Stimulated activated CD4-positive, alpha-beta T cell treated with anti-CD3 and anti-CD28 coated beads, Interleukin-15, amount 100 ng/mL, for 48 hours (primary cell): ENCODE data around the gene CPED1.
"Not testable (repeated sequence)": the region's sequence is repeated elsewhere in the genome, so short reads cannot be mapped to it uniquely, and the experiment has no call there.

ENCODE experiments used
- DNase-seq, 2 donors: peaks; one replicate each; pipeline ENCODE4 v3.0.0-alpha.2; 2020; ENCODE audit warnings: low read depth in 2 of 2

The CPED1 gene

DNA sequence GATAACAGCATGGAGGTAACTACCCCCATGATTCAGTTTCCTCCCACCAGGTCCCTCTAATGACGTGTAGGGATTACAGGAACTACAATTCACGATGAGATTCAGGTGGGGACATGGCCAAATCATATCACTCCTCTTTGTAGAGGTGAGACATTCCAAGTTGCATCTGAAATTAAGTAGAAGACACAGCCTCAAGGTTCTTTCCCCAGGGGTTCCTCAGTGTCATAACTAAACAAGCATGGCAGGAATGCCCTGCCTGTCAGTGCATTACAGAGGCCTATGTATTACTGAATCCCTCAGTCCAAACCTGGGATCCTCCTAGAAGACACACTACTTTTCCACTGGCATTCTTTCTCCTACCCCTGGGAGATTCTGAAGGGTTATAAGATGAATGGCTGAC, 297.7 kb downstream of the CPED1 start:
- DNase-seq = no peak

DNA sequence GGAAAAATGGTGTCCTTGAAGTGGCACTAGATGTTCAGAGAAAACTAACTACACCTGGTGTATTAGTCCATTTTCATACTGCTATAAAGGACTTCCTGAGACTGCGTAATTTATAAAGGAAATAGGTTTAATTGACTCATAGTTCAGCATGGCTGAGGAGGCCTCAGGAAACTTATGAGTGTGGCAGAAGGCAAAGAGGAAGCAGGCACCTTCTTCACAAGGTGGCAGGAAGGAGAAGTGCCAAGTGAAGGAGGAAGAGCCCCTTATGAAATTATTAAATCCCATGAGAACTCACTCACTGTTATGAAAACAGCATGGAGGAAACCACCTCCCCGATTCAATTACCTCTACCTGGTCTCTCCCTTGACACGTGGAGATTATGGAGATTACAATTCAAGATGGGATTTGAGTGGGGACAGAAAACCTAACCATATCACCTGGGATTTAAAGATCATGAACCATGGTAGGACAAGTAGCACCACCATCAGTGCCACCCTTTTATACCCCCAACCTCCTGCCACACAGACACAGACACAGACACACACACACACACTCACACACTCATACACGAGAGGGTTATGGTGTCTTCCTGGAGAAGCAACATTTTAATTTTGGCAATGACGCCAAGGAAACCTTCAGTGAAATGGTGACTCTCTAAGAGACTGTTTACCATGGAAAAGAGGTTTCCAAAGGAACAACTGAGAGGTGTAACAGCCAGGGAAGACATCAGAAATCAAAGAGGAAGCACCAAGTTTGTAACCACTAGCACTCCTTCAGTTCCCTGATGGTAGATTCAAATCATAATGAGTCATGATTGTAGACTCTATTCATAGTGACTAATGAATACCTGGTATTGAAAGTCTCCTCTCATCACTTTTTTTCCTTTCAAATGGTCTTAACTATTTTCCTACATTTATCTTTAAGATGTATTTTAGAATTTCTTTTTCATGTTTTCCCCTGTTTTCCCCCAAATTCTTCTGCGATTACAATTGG, 298.5 kb downstream of the CPED1 start:
- DNase-seq = no peak

DNA sequence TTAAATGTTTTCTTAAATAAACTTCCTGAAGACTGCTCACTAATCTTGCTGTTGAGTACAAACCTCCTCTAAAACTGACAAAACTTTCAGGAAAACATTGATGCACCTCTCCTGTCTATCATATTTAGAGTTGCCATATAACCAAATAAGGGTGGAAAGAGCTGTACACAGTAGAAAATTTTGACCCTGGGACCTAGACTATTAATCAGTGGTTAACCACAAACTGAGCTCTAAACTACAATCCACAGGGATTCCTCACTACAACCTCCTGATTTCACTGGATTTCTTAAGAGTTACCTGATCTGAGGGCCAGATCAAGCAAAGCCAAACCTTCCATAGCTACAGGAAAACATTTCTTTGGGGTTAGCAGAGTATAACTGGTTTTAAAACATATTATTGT, 300.4 kb downstream of the CPED1 start:
- DNase-seq = no peak

DNA sequence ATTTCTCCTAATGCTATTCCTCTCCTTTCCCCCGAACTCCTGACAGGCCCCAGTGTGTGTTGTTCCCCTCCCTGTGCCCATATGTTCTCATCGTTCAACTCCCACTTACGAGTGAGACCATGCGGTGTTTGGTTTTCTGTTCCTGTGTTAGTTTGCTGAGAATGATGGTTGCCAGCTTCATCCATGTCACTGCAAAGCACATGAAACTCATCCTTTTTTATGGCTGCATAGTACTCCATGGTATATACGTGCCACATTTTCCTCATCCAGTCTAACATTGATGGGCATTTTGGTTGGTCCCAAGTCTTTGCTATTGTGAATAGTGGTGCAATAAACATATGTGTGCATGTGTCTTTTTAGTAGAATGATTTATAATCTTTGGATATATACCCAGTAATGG, 301.4 kb downstream of the CPED1 start:
- not testable (repeated sequence) for DNase-seq

DNA sequence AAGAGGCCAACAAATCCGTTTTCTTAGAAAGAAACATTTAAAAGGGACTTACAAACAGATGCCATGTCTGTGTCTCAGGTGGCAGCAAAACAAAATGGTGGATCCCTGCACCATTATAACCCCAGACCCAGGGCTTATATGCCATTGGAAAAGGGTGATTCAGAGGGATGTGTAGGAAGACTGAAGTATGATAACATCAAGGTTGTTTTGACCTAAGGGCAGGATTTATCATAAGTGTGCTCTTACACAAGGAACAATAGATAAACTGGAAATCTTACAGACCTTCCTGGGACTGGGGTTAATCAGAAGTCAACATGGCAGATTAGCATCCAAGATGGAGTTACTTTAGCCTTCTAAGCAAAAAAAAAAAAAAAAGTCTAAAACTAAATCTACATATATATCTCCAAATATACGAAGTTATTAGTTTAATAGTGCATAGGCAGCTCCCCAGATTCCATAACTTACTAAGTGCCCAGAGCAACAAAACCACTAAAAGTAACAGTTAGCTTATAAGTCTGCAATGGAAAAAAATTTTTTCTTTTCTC, 306.0 kb downstream of the CPED1 start:
- DNase-seq = no peak

DNA sequence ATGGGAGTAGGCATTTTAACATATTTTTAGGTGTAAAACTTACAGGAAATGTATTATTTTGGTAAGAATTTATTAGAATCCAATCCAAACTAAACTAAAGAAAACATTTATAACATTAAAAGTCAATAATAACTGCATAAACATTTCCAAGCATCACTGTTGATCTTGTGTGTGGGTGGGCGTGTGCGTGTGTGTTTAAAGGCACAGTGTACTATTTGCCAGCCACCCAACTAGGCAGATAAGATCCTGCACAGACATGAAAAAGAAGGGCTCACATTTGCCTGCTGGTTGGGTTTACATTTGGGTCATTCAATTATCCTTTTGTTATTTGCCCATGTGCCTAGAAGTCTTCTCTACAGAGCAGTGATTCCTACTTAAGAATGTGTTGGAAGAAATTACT, 309.3 kb downstream of the CPED1 start:
- DNase-seq = no peak

DNA sequence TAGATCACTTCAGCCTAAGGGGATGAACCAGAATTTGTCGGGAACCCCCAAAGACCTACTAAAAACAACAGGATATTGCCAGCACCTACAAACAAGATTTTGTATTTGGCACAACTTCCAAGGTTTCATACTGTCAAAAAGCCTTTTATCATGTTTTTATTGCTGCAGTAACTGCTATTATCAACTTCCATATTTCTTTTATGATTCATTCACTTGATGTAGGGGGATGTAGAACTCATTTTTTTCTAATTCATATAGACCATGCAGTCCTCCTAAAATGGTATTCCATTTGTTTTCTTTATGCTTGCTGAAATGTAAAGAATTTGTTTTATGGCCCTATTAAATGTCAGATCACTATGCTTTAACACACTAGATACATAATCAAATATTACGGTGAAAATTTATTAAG, 310.3 kb downstream of the CPED1 start:
- DNase-seq = no peak

DNA sequence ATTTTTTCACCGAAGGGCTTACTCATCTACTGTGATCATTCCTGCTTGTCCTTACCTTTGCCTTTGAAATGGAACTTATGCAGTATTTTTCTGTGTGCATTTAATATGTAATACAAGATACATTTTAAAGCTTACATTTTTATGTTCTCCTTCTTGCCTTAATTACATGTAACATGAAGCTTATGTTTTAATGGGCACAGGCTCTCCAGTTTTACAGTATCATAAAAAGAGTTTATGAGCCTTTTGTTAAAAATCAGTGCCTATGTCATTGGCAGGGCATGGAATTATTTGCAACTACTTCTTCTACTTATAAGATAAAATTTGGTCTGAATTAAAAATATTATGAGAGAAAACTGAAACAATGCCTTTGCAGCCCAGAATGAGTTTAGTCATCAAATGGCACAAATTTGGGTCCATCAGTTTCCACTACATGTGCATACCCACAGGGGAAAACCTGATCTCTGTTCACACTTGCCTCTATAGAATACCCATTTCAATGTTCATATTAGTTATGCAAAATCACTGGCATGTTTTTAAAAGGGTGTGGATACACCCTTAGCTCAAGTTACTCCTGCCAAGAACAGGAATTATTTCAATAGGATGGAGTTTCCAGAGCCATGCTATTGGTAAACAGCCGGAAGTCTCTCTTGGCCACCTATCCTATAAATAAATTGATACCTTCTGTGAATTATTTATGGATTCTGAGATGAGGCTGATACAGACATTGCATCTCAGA, 312.3 kb downstream of the CPED1 start:
- DNase-seq = no peak

DNA sequence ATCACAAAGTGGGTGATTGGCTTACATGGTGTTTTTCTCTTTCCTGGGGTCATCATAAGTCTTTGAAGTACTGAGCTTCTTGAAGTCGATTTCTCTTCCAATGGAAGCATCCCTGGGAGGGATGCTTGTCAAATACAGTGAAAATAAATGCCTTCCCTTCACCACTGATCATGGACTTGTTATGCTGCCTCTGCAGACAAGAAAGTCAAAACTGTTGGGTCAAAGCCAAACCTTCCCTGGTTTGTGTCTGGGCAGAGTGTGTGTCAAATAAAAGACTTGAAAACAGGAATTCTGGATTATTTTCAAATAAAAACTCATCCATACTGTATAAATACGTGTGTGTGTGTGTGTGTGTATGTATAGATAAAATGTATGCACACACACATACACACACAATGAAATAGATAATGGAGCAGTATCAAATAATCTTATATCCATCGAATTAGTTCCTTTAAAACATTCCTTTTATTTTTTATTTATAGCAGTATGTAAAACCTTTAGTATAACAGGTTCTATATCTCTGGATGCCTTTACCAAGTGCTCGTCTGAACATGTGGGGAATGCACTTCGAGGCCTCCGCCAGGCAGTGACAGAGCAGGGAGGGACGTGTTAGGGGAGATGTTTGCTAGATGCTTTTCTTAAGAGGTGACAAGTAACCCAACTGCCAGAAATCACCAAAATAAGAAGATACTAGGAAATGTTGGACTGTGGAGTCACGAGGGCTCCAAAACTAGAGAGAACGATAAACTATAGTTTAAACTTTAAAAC, 313.1 kb downstream of the CPED1 start:
- no peak for DNase-seq

DNA sequence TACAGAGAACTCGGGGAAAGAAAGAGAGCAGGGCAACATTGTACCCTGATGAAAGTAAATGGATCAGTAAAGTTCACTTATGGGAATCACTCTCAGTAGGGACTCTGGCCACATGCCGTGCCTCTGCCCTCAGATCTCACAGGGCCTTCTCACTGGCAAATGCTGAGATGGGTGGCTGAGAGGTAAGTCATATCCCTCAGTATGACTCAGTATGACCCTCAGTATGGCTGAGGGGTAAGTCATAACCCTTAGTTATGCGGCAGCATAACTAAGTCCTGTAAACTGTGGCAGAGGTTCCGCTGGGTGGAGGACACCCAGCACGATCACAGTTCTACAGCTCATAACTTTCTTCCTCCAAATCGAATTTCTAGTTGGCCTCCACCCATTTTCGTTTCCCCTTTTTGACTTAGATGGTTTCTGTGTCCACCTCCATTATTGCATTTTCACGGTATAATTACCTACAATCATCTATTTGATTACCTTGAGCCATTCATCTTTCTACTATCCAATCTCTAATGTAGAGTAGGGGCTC, 313.8 kb downstream of the CPED1 start:
- no peak for DNase-seq

DNA sequence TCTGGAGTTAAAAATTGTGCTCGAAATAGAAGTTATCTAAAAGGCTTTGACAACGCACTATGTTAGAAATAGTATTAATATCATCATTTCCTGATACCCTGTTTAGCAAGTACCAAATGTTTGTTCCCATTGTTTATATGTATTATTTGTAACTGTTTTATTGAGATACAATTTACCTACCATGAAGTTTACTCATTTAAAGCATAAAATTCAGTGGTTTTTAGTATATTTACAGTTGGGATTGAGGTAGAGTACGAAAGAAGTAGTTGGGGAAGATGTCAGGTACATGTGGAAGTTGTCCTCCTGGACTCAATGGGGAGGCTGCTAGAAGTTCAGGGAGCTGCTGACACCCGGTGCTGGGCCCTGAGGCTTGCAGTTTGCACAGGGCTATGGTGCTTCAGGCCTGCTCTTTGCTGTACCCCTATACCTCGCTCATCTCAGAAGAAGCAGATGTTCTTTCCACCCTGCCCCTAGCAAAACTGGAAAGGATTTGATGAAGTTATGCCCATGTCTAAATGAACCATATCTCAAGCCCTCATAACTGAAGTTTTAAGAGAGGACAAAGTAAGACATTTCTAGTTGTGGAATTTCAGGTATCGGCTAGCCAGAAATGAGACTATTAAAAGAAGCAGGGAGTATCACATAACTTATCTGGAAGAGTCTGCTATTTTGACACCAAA, 315.1 kb downstream of the CPED1 start:
- DNase-seq = no peak

DNA sequence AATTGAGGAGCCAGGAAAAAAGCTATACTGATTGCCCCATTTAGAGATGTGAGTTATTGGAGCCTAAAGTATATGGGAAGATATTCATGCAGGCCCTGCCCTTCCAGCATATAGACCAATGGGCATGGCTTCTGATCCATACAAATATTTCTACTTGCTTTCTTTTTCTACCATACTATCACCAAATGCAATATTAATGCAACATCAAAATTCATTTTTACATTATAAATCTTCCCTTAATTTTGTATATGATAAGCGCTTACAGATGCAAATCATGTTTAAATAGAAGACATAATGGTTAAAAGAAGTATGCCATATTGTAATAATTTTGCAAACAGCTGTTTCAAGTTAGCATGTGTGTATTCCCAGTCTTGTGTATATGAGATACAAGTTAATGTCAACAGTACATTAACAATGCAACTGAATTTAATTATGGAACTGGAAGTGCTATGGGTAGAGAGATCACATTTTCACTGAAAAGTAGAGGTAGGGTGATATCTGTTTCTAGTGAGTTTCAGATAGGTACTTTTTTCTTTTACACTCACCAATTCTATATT, 315.7 kb downstream of the CPED1 start:
- DNase-seq = no peak

DNA sequence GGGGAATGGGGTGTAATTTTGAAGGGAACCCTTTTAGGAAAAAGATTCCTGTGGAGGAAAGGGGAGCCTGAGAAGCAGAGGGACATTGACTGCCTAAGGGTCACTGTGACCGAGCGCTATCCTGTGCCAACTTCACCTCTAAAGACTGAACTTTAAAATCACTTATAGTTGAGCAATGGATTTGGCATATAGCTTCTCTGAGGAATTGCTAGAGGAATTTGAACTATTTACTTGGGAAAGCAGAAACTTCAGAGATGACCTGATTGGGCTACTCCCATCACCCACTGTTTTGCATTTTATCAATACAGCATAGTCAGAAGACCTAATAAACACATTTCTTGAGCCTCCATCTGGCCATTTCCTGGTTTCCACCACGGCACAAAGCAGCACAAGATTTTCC, 316.6 kb downstream of the CPED1 start:
- DNase-seq = no peak

DNA sequence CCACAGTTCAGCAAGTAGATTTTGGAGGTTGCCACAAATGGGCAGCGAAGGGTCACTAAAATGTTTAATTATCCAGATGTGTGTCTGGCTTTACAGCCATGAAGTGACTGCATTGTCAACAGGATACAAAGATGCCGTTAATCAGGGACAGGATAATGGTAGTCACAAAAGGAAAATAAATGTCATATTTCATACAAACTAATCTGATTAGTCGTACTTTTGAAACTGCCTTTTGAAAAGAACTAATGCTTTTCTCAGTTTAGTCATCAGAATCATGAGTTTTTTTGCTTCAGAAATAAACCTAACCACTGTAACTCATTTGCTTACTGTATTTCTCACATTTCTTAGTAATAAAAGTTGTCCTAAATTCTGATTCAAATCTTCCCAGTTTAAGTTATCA, 318.1 kb downstream of the CPED1 start:
- DNase-seq = no peak

DNA sequence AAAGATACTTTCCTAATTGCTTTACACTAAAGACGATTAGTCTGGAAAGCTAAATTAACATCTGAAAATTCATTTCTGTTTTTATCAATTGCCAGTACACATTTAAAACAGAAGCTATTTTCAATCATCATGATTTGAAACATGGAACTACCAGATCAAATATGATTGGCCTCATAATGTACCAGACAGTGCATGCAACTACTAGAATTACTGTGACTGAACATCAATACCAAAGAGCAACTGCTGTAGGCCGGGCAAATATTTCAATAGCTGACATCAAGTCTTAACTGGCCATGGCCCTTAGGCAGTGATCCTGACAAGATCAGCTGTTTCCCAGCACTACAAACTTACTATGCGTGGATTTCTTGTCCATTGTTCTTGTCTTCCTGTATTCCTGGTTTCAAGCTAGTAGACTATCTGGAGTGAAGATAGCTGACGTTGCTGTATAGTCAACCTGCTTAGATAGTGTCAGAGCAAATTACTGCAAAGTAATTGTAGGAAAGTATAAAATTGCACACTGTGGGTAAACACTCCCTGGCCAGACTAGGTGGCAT, 318.6 kb downstream of the CPED1 start:
- no peak for DNase-seq

DNA sequence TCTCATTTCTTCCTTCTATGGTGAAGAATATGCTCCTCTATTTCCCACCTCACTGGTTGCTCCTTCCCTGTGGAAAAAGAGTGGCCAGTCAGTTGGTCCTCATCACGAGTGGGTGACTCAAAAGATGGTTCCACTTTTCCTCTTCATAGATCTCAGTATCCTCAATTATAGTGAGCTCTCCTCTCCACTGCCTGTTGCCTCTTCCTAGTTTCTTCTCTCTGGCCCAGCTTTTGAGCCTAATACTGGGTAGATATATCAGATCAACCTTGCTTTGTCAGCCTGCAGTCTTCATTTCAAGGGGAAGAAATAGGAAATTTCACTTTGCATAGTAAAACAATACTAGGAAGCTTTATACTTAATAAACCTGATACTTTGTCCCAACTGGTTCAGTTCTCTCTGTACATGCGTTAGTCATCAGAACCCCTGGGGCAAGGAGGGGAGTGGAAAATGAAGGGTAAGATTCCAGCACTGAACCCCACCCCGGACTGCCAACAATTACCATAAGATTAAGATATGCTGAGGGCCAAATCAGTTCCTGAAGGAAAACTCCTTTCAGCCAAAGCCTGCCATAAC, 324.8 kb downstream of the CPED1 start:
- DNase-seq = no peak

DNA sequence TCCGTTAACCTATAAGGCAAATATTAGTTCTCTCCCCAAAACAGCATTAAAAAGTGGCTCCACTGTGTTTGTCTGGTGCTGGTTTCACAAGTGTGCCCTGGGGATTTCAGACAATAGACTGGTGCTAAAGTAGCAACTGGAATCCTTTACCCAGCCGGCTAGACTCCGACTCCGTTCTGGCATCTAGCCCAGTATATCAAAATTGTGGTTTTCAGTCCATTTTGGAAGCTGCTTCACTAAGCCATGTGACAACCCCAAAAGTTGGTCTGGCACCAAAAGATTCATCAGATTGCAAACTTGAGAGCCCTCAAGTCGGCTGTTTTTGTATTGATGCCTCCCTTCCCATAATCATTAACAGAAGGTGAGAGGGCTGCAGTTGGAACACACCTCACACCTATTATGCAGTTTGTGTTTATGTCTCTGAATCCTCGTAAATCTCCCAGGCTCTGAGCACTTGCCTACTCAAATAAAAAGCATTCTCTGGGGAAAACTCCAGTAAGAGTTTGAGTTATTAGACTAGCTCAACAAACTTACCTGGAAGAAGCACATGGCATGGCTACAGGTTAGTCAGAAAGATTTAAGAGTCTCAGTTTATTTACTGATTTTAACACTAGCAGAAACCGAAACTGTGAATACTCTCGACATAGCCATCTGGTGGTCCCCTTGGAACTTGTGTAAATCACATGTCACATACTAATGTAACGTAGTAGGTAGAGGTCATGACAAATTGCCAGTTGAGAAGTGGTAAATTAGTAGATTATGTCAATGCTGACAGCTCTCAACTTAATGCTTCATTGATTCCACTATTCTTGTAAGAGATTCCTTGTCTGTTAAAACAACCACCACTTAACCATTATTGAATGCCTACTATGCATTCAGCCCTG, 325.5 kb downstream of the CPED1 start:
- no peak for DNase-seq

DNA sequence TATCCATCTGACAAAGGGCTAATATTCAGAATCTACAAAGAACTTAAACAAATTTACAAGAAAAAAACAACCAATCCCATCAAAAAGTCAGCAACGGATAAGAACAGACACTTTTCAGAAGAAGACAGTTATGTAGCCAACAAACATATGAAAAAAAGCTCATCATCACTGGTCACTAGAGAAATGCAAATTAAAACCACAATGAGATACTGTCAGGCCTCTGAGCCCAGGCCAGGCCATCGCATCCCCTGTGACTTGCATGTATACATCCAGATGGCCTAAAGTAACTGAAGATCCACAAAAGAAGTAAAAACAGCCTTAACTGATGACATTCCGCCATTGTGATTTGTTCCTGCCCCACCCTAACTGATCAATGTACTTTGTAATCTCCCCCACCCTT, 326.7 kb downstream of the CPED1 start:
- DNase-seq = not testable (repeated sequence)

DNA sequence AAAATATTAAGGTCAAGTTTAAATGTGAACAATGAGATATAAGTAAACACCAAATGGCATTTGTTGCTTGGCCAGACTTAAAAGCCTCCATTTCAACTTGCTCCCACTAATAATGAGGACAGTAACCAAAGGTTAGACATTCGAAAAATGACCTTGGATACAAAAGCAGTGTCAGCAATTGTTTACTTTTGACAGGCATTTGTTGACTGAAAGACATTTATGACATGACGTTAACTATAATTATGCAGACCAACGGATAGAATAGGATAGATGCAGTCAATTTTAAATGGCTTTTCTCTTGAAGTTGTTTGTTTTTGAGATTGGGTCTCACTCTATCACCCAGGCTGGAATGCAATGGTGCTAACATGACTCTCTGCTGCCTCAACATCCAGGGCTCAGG, 333.9 kb downstream of the CPED1 start:
- DNase-seq = no peak
